Measurements from ENCODE around the gene EXD2.

EXD2 gene

DNA sequence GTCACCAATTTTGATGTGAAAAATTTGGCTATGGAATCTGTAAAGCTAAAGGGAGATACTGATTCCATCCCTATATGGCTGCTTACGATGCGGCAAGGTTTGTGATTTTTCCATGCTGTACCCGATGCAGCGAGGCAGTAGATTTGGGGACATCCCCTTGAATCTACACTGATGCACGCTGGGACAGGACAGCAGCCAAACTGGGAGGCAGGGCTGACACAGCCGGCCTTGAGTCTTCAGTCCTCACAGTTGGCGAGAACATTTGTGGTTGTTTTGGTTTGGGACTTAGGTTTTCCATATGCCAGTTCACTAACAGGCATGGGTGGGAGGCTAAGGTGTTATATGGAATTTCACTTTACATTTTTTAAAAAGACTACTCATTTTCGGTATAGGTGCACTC lies 72.5 kb downstream of the EXD2 start:
- ChIA-PET CTCF (interaction anchor here (1.0 to 2.2 kb wide), 2 partner anchors 16 to 23 kb away, joined by 3 to 13 read pairs; no protein-coding TSS in a partner anchor), POLR2A (interaction anchor here (0.6 kb wide), 1 partner anchor 25 kb away, joined by 3 read pairs; no protein-coding TSS in a partner anchor)
- no peak overlapping the region for H3K4me3 ChIP-seq (ENCODE audit: low read depth, low read length)
- no peak for DNase-seq (ENCODE audit: low read depth, low spot score)
- TF ChIP-seq, protein P1, sequence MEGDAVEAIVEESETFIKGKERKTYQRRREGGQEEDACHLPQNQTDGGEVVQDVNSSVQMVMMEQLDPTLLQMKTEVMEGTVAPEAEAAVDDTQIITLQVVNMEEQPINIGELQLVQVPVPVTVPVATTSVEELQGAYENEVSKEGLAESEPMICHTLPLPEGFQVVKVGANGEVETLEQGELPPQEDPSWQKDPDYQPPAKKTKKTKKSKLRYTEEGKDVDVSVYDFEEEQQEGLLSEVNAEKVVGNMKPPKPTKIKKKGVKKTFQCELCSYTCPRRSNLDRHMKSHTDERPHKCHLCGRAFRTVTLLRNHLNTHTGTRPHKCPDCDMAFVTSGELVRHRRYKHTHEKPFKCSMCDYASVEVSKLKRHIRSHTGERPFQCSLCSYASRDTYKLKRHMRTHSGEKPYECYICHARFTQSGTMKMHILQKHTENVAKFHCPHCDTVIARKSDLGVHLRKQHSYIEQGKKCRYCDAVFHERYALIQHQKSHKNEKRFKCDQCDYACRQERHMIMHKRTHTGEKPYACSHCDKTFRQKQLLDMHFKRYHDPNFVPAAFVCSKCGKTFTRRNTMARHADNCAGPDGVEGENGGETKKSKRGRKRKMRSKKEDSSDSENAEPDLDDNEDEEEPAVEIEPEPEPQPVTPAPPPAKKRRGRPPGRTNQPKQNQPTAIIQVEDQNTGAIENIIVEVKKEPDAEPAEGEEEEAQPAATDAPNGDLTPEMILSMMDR (IDR thresholded peaks at IDR 0.05; ENCODE audit: insufficient read depth, low read length, missing control alignments) = no peak

GRCh38 chr14:69266572-69267345 lies 75.5 kb downstream of the EXD2 start:
- ChIA-PET CTCF (no interaction called here), POLR2A (no interaction called here)
- H3K4me3 ChIP-seq (ENCODE audit: low read depth, low read length) = no peak overlapping the region
- DNase-seq (ENCODE audit: low read depth, low spot score) = no peak
- TF ChIP-seq, protein P1 (IDR thresholded peaks at IDR 0.05; ENCODE audit: insufficient read depth, low read length, missing control alignments) = no peak

- ChIA-PET POLR2A (no interaction called here), CTCF (interaction anchor here (1.1 to 1.4 kb wide), 2 partner anchors 14 to 25 kb away, joined by 3 to 5 read pairs; no protein-coding TSS in a partner anchor)
- TF ChIP-seq, protein P1 (IDR thresholded peaks at IDR 0.05; ENCODE audit: insufficient read depth, low read length, missing control alignments) = no peak
- no peak for DNase-seq (ENCODE audit: low read depth, low spot score)
- H3K4me3 ChIP-seq (ENCODE audit: low read depth, low read length) = no peak overlapping the region
These were observed 76.2 kb downstream of the EXD2 start for GRCh38 chr14:69267492-69267891.

DNA sequence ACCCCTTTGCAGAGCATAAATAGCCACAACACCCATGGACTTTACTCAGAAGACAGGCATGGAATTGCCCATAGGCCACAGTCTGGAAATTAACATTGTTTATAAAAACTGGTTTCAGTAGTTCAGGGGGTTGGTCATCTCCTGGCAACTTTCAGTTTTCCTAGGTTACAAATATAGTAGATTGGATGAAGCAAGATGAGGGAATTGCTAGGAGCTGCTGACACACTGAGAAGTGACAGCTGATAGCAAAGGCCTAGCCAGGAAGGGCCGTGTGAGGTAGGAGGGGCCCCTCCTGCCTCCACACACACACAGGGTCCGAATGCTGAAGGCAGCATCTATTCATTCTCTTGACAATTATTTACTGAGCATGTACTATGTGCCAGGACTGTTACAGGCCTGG lies 76.9 kb downstream of the EXD2 start:
- CTCF ChIA-PET = interaction anchor here (0.6 to 1.4 kb wide), 4 partner anchors 13 to 25 kb away, joined by 3 to 5 read pairs (median 3); no protein-coding TSS in a partner anchor
- no peak for DNase-seq (ENCODE audit: low read depth, low spot score)
- POLR2A ChIA-PET = no interaction called here
- TF ChIP-seq, protein P1 (IDR thresholded peaks at IDR 0.05; ENCODE audit: insufficient read depth, low read length, missing control alignments) = no peak
- no peak overlapping the region for H3K4me3 ChIP-seq (ENCODE audit: low read depth, low read length)

- ChIA-PET POLR2A (no interaction called here), CTCF (interaction anchor here (0.7 to 1.4 kb wide), 2 partner anchors 13 to 19 kb away, joined by 3 to 5 read pairs; no protein-coding TSS in a partner anchor)
- H3K4me3 ChIP-seq (ENCODE audit: low read depth, low read length) = no peak overlapping the region
- DNase-seq (ENCODE audit: low read depth, low spot score) = no peak
- TF ChIP-seq, protein P1 (IDR thresholded peaks at IDR 0.05; ENCODE audit: insufficient read depth, low read length, missing control alignments) = no peak
These were observed 77.5 kb downstream of the EXD2 start for GRCh38 chr14:69268763-69269162.

GRCh38 chr14:69269381-69269780 lies 78.1 kb downstream of the EXD2 start:
- H3K4me3 ChIP-seq (ENCODE audit: low read depth, low read length) = no peak overlapping the region
- ChIA-PET POLR2A (no interaction called here), CTCF (interaction anchor here (1.1 to 2.7 kb wide), 2 partner anchors 11 to 18 kb away, joined by 3 to 8 read pairs; no protein-coding TSS in a partner anchor)
- DNase-seq (ENCODE audit: low read depth, low spot score) = no peak
- TF ChIP-seq, protein P1 (IDR thresholded peaks at IDR 0.05; ENCODE audit: insufficient read depth, low read length, missing control alignments) = no peak

All from AG04449 (cell line).